ENCODE data around the gene TMEM229B.

The TMEM229B gene

DNA sequence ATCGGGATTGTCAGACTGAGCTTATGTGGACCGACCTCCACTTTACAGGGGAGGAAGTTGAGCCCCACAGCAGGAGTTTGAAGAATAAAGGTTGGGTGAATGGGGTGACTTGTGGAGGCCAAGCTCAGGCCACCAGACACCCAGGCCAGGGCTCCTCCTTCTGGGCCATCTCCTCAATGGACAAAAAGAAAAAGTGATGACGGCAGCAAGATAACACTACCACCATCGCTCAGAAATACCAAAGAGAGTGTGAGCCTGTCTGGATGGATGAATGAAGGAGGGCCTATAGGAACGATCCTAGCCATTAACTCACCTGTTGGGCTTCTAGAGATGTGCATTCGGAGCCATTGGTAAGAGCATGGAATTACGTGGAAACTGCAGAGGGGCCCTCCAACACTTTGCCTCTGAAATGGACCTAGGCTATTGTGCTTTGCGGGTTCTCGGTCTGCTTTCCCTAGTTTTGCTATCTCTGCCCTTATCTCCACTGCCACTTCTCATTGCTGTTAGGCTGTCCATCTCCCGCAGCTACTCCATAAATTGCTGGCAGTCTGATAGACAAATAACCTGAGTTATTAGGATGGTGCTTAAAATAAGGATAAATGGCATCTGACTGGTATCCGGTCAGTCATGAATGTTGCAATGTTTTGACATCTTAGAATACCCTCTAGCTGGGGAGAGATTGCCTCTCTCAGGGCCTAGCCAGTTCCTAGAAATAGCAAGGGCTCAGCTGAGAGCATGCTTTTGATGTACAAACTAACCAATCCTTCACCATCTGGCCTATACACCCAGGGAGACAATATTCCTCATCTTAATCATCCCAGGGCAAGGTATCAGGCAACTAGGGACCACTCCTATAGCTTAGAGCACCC, 66.9 kb downstream of the TMEM229B start:
- Histone ChIP-seq H3K27me3 (ENCODE audit: insufficient read depth, insufficient read length) (no peaks in the 10 kb centered on the region), H3K4me3 (ENCODE audit: insufficient read length, low read depth) (no peak overlapping the region), H3K4me1 (ENCODE audit: insufficient read depth, insufficient read length) (peaks cover 6% of the 10 kb centered on the region), H3K9me3 (ENCODE audit: insufficient read depth, low read length) (no peaks in the 10 kb centered on the region), H3K36me3 (ENCODE audit: insufficient read depth, insufficient read length, low read length) (no peaks in the 10 kb centered on the region), H3K9ac (ENCODE audit: insufficient read length, low read depth) (no peak overlapping the region)
- TF ChIP-seq SUZ12 (IDR thresholded peaks at IDR 0.05; ENCODE audit: extremely low read depth, insufficient read depth, insufficient read length) (no peak), ZNF274 (IDR thresholded peaks at IDR 0.05; ENCODE audit: low read depth, low read length) (no peak), YY1 (IDR thresholded peaks at IDR 0.05; ENCODE audit: insufficient read depth, insufficient read length) (no peak)
- no peak for DNase-seq (ENCODE audit: low read depth, low spot score)
